Measurements from ENCODE around the gene GALNT13. TPM values are rescaled to one million over a fixed set of nuclear protein-coding genes. Genes with fewer than 3 reads are reported as not detected.

The GALNT13 gene
- 1 to 10 TPM in 3 of 10 donors, under 1 TPM in 7; 0.21 to 1.8 (median 0.64) TPM for polyA plus RNA-seq (ENCODE audit: insufficient read length in 10 of 10)
- long read RNA-seq, donor 1: 0 reads
- long read RNA-seq, donor 2: 0 reads
- long read RNA-seq, donor 3: 0 reads
- long read RNA-seq, donor 4: 0 reads
- long read RNA-seq, donor 5: 0 reads
- long read RNA-seq, donor 6: 0 reads
- long read RNA-seq, donor 7: 0 reads
- long read RNA-seq, donor 8: 0 reads
- long read RNA-seq, donor 9: 0 reads

- peak; percentile 27 to 89 (median 78) for DNase-seq
These were observed at the start of gene GALNT13 for GRCh38 chr2:153871231-153872221. TSS of gene GALNT13 (plus strand) at chr2:153871922.

GRCh38 chr2:153823880-153824279 is 47.8 kb upstream of the GALNT13 start:
- no peak for DNase-seq

- DNase-seq: no peak
These were observed 43.4 kb upstream of the GALNT13 start for GRCh38 chr2:153828335-153828734.

- DNase-seq: no peak
These were observed 37.1 kb upstream of the GALNT13 start for GRCh38 chr2:153834662-153835061.

GRCh38 chr2:153858250-153858649 is 13.5 kb upstream of the GALNT13 start:
- DNase-seq: no peak

GRCh38 chr2:153864022-153864421 is 7.7 kb upstream of the GALNT13 start:
- no peak for DNase-seq

- DNase-seq: no peak
These were observed 5.1 kb upstream of the GALNT13 start for GRCh38 chr2:153866595-153866994.

GRCh38 chr2:153870308-153870707 is 1.4 kb upstream of the GALNT13 start:
- no peak for DNase-seq

- peak in 1 of 3 donors; percentile 14 for DNase-seq
These were observed 759 bp downstream of the GALNT13 start for GRCh38 chr2:153872311-153873051.

- peak in 2 of 3 donors; percentile 1 to 23 for DNase-seq
These were observed 1.6 kb downstream of the GALNT13 start for GRCh38 chr2:153873052-153874048.

GRCh38 chr2:153875801-153876466 is 4.2 kb downstream of the GALNT13 start:
- no peak for DNase-seq

- no peak for DNase-seq
These were observed 9.2 kb downstream of the GALNT13 start for GRCh38 chr2:153880926-153881325.

GRCh38 chr2:153886833-153887232 is 15.1 kb downstream of the GALNT13 start:
- DNase-seq: no peak

GRCh38 chr2:153890576-153890975 is 18.9 kb downstream of the GALNT13 start:
- no peak for DNase-seq

GRCh38 chr2:153891051-153891450 is 19.3 kb downstream of the GALNT13 start:
- DNase-seq: no peak

GRCh38 chr2:153912798-153913396 is 41.2 kb downstream of the GALNT13 start:
- DNase-seq: no peak

- DNase-seq: no peak
These were observed 45.8 kb downstream of the GALNT13 start for GRCh38 chr2:153917570-153917969.

- no peak for DNase-seq
These were observed 63.8 kb downstream of the GALNT13 start for GRCh38 chr2:153935511-153935910.

- DNase-seq: no peak
These were observed 67.5 kb downstream of the GALNT13 start for GRCh38 chr2:153939124-153939796.
